HG03196 (cell line): ENCODE data around the gene TDO2.
"Not testable (repeated sequence)": the region's sequence is repeated elsewhere in the genome, so short reads cannot be mapped to it uniquely, and the experiment has no call there.

ENCODE experiments used
- ATAC-seq: cut with Tn5 transposase; IDR thresholded peaks from one replicate; pipeline ENCODE4 v1.9.1; 2021; ENCODE audit not compliant: unreplicated experiment

TDO2 gene

GRCh38 chr4:155903453-155903852 lies at the start of gene TDO2:
TSS of gene TDO2 (plus strand) at chr4:155903696. CDS start at chr4:155903759, 63 bp downstream.
- no peak for ATAC-seq

GRCh38 chr4:155854582-155855226 lies 48.8 kb upstream of the TDO2 start:
- ATAC-seq: no peak

GRCh38 chr4:155855897-155856296 lies 47.6 kb upstream of the TDO2 start:
- no peak for ATAC-seq

- no peak for ATAC-seq
Observed at GRCh38 chr4:155866177-155866576, 37.3 kb upstream of the TDO2 start, which contains the start of gene ASIC5. TSS of gene ASIC5 (minus strand) at chr4:155866277. CDS start at chr4:155866226, 51 bp downstream.

- ATAC-seq: no peak
Observed at GRCh38 chr4:155875878-155876277, 27.6 kb upstream of the TDO2 start.

GRCh38 chr4:155877971-155878370 lies 25.5 kb upstream of the TDO2 start:
- ATAC-seq: no peak

- no peak for ATAC-seq
Observed at GRCh38 chr4:155878611-155879010, 24.9 kb upstream of the TDO2 start.

GRCh38 chr4:155879767-155880166 lies 23.7 kb upstream of the TDO2 start:
- ATAC-seq: no peak

GRCh38 chr4:155881555-155881954 lies 21.9 kb upstream of the TDO2 start:
- no peak for ATAC-seq

GRCh38 chr4:155883895-155884294 lies 19.6 kb upstream of the TDO2 start:
- no peak for ATAC-seq

- ATAC-seq: no peak
Observed at GRCh38 chr4:155885666-155886065, 17.8 kb upstream of the TDO2 start.

- no peak for ATAC-seq
Observed at GRCh38 chr4:155887045-155887444, 16.5 kb upstream of the TDO2 start.

- ATAC-seq: no peak
Observed at GRCh38 chr4:155887847-155888570, 15.5 kb upstream of the TDO2 start.

- ATAC-seq: peak; percentile 97
Observed at GRCh38 chr4:155889031-155889793, 14.3 kb upstream of the TDO2 start.

- no peak for ATAC-seq
Observed at GRCh38 chr4:155889946-155890345, 13.6 kb upstream of the TDO2 start.

- no peak for ATAC-seq
Observed at GRCh38 chr4:155891058-155891457, 12.4 kb upstream of the TDO2 start.

GRCh38 chr4:155898371-155898770 lies 5.1 kb upstream of the TDO2 start:
- ATAC-seq: not testable (repeated sequence)

- ATAC-seq: no peak
Observed at GRCh38 chr4:155899891-155900290, 3.6 kb upstream of the TDO2 start.

- no peak for ATAC-seq
Observed at GRCh38 chr4:155900381-155900780, 3.1 kb upstream of the TDO2 start.

- no peak for ATAC-seq
Observed at GRCh38 chr4:155901013-155901412, 2.5 kb upstream of the TDO2 start.

- ATAC-seq: no peak
Observed at GRCh38 chr4:155904331-155904730, 835 bp downstream of the TDO2 start.
